GM13977 (cell line): Measurements from ENCODE around the gene LIMK1.

Experiments
- DNase-seq: peaks from one replicate; pipeline ENCODE4 v3.0.0; 2012; ENCODE audit warnings: low spot score
- in situ Hi-C: fragments of 300-500 bp; cut with MboI; formaldehyde crosslinking; loops from one replicate; pipeline ENCODE4 v1.12.0; 2022; ENCODE audit warnings: low sequenced_read_pairs, low pct_unique_long_range_greater_than_20kb, mixed read lengths, inconsistent platforms; ENCODE audit not compliant: unreplicated experiment
- TF ChIP-seq, protein P1 (sequence below): IDR thresholded peaks from 2 replicates; pipeline ENCODE4 v1.5.1; 2012; ENCODE audit warnings: mild to moderate bottlenecking, control low read depth; ENCODE audit not compliant: insufficient read depth; ENCODE audit errors: extremely low read depth, missing control alignments

The LIMK1 gene

DNA sequence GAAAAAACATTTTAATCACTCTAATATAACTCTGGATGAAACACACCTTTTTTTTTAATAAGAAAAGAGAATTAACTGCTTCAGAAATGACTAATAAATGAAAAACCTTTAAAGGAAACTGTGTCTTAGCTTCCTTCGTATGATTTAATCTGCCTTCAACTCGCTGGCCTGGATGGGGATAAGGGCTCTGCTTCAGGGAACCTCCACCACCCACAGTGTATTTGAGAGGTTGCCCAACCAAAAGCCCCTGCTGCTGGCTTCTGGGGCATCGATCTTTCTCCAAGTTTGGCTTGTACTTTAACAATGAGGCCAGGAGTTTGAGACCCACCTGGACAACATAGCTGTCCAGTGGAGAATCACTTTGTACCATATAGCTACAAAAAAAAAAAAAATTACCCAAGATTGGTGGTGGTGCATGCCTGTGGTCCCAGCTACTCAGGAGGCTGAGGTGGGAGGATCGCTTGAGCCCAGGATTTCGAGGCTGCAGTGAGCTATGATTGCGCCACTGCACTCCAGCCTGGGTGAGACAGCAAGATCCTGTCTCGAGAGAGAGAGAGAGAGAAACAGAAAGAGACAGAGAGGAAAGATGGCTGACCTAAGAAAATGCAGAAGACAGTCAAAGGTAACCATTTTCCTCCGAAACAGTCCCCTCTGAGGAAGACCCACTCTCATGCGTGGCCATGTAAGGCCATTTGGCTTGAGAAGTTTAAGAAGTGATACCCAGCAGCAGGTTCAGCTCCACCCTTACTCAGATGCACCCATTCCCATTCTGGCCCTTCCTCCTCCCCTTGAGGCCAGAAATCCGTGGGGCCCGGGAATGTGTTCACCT lies 13.6 kb upstream of the LIMK1 start:
- in situ Hi-C loops: loop anchor here (10.0 kb wide), 1 partner anchor 335 kb away; no protein-coding TSS in a partner anchor
- TF ChIP-seq, protein P1, sequence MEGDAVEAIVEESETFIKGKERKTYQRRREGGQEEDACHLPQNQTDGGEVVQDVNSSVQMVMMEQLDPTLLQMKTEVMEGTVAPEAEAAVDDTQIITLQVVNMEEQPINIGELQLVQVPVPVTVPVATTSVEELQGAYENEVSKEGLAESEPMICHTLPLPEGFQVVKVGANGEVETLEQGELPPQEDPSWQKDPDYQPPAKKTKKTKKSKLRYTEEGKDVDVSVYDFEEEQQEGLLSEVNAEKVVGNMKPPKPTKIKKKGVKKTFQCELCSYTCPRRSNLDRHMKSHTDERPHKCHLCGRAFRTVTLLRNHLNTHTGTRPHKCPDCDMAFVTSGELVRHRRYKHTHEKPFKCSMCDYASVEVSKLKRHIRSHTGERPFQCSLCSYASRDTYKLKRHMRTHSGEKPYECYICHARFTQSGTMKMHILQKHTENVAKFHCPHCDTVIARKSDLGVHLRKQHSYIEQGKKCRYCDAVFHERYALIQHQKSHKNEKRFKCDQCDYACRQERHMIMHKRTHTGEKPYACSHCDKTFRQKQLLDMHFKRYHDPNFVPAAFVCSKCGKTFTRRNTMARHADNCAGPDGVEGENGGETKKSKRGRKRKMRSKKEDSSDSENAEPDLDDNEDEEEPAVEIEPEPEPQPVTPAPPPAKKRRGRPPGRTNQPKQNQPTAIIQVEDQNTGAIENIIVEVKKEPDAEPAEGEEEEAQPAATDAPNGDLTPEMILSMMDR: no peak
- no peak for DNase-seq

DNA sequence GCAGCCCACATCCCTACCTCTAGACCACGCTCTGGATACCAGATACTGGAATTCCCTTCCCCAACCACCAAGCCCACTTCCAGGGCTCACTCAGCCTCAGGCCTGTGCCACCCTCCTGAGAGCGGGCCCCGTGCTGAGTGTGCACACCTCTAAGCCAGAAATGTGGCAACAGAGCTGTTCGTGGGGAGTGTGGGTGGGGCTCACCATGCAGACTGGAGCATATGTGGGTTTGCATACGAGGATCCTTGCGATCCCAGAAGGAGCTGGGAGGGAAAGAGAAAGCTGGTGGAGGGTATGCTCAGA lies 13.0 kb upstream of the LIMK1 start:
- no peak for DNase-seq
- TF ChIP-seq, protein P1: no peak
- in situ Hi-C loops: no loop called here

DNA sequence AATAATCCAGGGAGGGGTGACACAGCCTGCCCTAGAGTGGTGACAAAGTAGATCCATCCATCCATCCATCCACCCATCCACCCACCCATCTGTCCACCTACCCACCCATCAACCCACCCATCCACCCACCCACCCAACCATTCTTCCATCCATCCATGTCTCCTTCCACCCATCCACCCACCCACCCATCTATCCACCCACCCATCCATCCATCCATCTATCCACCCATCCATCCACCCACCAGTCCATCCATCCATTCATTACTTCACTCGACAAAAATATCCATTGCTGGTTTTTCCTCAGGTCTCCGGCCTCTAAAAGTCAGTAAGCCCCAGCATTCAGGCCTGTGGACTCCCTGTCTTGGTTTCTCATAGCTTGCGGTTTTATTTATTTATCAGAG lies 12.5 kb upstream of the LIMK1 start:
- in situ Hi-C loops: no loop called here
- TF ChIP-seq, protein P1: no peak
- no peak for DNase-seq

DNA sequence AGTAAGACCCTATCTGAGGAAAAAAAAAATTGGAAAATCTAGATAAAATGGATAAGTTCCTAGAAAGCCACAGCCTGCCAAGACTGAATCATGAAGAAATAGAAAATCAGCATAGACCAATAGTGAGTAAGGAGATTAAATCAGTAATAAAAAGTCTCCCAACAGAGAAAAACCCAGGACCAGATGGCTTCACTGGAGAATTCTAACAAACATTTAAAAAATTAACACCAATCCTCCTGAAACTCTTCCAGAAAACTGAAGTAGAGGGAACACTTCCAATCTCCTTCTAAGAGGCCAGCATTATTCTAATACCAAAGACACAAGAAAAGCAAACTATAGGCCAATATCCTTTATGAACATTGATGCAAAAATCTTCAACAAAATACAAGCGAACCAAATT lies 8.8 kb upstream of the LIMK1 start:
- TF ChIP-seq, protein P1: no peak
- DNase-seq: no peak
- in situ Hi-C loops: loop anchor here (25.0 kb wide), 1 partner anchor 113 kb away; no protein-coding TSS in a partner anchor

DNA sequence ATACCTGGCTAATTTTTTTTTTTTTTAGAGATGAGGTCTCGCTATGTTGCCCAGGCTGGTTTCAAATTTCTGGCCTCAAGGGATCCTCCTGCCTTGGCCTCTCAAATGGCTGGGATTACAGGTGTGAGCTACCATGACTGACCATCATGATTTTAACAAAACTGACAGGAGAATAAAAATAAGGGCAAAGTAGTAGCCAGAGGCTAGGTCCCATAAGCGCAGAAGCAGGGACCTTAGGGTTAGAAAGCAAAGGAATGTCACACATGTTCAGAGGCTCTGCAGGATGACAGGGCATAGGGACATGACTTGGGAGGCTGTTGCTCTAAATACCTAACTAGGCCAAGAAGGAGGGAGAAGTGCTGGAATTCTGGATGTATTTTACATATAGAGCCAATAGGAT lies 5.1 kb upstream of the LIMK1 start:
- in situ Hi-C loops: loop anchor here (25.0 kb wide), 1 partner anchor 109 kb away; no protein-coding TSS in a partner anchor
- TF ChIP-seq, protein P1: no peak
- no peak for DNase-seq

DNA sequence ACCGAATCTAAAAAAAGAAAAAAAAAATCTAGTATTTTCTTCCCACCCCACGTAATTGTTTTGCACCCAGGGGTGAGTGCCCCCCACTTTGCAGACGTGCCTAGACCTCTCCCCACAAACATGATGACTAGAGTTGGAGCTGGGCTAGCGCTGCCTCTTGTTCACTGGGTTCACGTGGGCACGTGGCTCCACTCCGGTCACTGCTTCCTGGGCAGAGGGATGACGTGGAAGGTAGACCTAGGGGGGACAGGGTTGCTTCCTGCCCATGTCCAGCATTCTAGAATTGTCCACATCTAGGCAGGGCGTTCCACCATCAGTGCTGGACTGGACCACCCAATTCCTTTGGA lies 861 bp upstream of the LIMK1 start:
- in situ Hi-C loops: loop anchor here (25.0 kb wide), 1 partner anchor 105 kb away; no protein-coding TSS in a partner anchor
- no peak for DNase-seq
- TF ChIP-seq, protein P1: no peak
